Stimulated activated CD4-positive, alpha-beta T cell treated with anti-CD3 and anti-CD28 coated beads, Interleukin-12 subunit alpha, Interleukin-12 subunit beta, amount 100 ng/mL, for 24 hours (primary cell): ENCODE measurements around the gene GIGYF2.

ENCODE experiments used
- DNase-seq, 2 experiments: peaks; one replicate each; pipeline ENCODE4 v3.0.0-alpha.2; 2020; ENCODE audit warnings: low read depth in 2 of 2

GIGYF2 gene

DNA sequence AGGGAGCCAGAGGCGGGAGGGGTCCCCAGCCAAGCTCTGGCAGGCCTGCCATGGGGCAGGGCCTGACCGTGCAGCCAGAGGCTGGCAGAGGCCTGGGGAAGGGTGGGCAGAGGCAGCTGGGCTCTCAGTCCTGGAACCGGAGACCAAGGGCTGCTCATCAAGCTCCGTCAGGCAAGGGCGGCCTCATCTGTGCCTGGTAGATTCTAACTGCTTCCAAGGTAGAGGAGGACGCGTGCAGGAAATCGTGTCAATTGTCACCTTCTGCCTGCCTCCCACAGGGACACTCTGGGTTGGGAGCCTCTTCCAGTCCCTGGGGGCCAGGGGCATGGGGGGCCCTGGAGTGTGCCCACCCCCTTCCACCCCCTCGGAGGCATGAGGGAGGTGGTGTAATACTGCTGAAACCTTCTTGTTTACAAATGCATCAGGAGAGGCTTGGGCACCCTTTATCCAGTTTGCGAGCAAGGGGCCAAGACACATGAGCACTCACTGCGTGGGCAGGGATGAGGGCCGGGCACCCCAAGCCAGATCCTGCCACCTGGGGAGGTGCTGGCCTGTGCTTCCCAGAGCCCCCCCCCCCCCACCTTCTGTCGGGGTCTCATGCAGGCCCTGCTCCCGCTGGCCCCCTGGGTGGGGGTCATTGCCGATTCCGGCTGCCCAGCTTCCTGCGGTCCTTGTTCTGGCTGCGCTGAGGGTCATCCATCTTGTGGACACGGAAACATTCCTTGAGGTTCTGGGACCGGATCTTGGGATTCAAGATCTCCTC is 181.9 kb downstream of the GIGYF2 start:
- no peak for DNase-seq

DNA sequence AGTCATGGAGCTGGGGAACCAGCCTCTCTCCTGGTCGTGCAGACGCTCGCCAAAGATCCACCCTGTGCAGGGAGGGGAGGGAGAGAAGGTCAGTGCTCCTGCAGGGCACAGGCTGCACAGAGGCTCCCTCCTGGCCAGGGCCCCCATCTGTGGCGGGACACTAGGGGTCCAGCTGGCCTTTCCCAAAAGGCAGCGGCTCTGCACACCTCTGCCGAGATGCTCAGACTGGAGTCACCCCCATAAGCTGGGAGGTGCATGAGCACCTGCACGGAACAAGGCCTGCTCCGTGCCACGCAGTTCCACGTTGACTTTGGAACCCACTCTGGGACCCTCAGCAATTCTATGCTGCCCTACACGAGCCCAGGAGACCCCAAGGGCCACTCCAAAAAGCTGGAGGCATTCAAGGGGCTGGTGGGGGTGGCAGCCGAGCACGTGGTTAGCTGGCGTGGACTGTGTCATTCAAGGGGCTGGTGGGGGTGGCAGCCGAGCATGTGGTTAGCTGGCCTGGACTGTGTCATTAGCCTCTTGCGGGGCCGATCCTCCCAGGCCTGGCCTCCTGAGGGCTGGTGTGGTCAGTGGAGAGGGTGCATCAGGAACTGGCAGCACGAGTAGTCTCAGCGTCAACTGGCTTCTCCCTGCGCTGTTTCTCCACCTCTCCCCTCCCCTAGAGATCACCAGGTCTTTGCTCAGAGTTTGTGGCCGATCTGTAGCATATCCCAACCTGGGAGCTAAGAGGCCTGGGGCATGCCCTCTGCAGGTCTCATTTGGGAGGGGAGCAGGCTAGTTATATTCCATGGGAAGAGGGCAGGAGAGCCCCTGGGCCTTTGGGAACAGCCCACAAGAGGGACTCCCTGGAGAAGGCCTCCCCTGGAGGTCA is 182.7 kb downstream of the GIGYF2 start:
- no peak for DNase-seq

DNA sequence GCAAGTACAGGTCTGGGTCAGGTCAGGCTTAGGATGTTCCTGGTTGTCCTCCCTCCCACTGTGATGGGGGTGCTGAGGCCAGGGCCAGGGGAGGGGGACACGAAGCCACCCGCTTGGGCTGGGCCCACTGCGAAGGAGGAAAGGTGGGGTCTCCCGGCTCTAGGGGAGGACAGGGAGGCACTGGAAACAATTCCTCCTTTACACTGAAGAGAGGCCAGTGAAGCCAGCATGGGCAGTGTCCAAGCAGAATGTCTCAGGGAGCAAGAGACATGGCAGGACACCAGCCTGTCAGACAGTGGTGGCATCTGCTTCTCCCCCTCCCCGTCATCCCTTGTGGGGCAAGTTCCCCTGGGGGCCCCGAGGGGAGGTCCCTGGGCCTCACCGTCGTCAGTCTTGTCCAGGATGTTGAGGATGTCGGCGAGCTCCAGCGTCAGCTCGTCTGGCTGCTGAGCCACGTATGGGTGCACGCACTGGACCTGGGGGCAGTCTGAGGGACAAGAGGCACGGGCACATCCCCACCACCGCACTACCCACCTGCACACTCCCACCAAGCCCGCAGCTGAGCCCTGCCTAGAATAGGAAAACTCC is 183.7 kb downstream of the GIGYF2 start:
- DNase-seq, result no peak

DNA sequence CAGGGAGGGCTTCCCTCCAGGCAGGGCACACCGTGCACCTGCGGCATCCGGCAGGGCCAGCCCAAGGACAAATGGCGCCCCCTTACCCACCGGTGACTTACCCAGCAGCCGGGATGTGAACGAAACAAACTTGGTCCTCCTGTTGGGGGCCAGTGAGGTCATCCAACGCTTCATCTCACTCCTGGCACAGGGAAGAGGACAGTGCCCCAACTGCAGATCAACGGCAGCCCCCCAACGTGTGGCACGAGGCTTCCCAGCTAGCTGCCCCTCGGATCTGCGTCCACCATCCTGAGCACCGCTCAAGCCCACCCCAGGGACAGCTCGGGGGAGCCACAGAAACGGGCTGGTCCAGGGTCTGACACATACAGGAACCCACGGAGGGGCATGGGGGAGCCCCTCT is 185.0 kb downstream of the GIGYF2 start:
- DNase-seq, result no peak

DNA sequence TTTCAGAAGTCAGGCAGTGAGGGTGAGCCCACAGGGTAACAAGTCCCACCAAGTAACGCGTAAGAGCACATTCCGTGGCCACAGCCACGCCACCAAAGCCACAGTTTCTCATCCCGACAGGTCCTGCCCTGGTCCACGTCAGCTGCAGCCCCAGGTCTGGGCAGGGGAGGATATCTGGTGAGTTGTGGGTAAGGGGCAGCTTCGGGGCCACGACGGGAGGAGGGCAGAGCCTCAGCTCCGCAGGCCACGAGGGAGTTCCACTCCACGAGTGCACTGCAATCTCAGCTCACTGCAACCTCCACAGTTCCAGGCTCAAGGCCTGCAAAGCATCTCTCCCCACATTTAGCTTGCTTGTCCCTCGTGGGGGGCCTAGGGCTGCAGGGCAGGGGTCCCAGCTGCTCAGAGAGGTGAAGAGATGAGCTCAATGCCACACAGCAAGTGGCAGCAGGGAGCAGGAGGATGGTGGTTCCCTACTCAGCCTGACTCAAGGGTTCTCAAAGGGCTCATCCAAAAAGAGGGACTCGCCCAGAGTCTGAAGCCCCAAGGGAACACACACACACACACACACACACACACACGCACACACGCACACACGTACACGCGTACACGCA is 185.5 kb downstream of the GIGYF2 start:
- no peak for DNase-seq

DNA sequence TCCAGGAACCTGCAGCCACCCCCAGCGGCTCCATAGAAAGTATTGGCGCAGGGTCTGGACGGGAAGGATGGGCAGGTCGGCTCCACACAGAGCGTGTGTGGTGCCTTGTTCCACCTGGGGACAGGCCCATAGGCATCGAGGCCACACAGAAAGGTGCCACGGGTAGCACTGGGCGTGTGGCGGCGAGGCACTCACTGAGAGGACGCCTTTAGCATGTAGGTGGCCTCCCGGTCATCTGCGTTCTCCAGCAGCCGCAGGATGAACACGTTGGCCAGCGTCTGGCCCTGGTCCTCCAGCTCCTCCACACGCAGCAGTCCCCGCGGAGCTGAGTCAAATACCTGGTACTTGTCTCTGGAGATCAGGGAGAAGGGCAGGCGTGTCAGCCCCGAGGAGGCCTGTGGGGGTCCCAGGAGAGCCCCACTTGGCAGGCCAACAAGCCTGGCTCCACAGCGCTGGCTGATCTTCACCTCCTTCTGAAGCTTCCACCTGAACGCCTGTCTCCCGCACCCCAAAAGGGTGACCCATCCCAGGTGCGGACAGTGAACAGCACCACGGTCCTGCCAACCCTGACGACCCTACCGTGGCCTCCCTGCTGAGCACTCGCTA is 186.1 kb downstream of the GIGYF2 start:
- no peak for DNase-seq

DNA sequence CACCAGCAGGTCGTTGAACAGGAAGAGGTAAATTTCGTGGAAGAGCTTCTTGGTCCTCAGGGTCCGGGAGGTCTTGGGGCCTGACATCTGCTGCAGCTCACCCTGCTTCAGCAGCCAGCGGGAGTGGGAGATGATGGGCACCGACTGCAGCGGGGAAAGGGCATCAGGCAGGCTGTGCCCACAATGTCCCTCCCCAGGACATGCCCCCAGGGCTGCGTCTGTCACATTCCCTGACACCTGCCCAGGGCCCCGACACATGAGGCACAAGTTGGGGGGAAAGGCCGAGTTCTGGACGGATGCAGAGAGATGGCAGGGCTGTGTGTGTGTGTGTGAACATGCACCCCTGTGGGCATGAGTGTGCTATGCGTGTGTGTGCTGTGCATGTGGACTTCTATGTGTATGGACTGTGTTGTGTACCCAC is 186.9 kb downstream of the GIGYF2 start:
- no peak for DNase-seq

DNA sequence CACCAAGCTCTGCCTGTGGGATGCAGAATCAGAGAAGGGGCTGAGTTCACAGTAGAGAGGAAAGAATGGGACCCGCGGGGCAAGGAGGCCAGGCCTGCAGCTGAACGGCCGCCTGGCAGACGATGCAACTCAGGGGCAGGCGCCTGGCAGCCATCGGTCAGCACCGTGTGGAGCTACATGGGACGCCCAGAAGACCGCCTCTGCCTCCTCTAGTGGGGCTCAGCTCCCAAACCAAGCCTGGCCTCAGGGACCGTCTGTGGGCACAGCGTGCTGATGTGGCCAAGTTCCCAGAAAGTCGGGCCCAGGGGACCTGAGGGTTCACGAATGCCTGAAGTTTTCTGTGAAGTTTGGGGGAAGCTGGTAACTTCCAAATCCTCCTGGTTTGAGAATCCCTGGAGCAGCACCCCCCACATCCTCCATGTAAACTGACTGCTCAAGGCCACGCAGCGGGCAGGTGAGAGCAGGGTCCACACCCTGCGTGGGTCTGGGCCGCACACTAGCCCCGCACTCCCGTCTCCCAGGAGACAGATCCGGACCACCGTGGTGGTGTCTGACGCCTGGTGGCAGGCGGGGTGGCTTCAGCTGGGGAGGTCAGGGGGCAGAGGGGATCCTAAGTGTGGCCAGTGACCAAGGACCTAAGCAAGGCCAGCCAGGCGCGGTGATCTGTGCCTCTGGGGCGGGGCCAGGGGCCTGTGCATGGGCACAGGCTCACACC is 187.6 kb downstream of the GIGYF2 start:
- DNase-seq, result no peak

DNA sequence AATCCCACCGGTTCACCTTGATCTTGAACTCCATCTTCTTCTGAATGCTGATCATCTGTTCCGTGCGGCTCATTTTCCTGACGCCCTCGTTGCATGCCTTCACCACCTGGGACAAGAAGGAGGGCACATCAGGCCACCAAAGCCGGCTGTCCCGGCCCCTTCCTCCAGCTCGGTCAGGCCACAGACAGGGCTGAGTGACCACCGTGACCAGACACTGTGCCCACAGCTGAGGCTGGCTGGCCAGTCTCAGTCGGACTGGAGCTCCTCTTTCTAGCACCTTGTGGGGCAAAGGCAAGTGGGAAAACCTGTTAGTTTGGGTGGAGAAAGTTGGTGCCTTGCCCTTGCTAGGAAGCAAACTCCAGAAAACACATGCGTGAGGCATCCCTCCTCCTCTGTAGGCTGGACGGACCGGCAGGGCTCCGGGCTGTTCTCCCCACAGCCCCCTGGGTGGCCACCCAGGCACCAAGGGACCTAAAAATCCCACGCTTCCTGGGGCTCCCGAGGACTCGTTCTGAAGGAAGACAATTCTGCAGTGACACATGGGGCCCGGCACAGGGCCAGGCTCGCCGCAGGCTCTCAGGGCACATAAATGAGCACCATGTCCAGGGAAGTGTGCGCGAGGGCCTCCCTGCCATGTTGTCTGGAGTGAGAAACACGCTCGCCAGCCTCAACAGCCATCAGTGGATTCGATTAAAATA is 188.3 kb downstream of the GIGYF2 start:
- no peak for DNase-seq

DNA sequence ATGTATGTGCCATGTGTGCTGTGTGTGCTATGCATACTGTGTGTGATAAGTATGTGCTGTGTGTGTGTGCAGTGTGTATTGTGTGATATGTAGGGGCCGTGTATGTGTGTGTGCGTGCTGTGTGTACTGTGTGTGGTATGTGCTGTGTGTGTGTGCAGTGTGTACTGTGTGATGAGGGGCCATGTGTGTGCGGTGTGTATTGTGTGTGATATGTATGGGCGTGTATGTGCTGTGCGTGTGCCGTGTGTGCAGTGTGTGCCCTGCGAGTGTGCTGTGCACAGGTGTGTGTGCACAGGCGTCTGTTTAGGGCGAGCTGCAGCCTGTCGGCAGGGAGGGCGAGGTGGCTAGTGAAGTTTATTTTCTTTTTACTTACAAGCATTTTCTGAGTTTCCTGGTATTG is 189.0 kb downstream of the GIGYF2 start:
- no peak for DNase-seq

DNA sequence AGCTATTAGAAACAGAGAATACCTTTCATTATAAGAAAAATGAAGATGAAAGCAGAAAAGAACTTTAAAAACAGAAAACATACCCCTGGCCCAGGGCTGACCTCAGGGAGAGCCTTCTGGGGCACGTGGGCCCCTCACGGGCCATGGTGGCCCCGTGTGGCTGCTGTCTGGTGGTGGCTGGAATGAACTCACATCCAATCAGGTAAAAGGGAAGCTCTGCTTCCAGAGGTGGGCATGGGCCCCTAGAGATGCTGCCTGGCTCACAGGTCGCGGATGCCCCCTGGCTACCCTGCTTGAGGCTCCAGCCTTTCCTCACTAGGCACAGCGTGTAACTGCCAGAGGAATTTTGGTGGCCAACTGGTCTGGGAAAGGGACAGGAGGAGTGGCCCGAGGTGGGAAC is 189.5 kb downstream of the GIGYF2 start:
- no peak for DNase-seq

DNA sequence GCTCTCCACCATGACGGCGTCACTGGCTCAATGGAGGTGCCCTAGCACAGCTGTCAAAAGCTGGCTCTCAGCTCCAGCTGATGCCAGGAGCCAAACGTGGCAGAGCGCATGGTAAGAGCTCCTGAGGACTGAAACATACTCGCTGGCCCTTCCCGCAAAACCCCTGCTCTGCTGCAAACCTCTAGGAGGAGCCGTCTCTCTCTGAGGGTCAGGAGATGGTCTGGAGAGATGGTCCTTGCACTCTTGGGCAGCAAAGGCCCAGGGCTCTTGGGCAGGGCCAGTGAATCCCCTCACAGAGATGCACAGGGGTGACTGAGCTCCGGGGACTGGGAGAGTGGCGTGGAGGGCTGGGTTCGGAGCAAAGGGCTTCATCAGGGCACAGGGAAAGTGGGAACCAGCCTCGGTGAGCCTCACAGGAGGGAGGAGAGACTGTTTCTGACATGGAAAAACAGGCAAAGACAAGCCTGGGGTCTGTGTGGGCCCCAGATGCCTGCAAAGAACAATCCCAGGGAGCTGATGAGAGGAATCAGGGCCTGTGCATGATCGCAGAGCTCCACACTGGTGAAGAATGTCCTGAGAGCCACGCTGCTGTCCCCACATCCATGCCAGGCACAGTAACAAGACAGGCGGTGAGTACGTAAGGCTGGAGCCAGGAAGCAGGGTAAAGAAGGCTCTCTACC is 190.2 kb downstream of the GIGYF2 start:
- no peak for DNase-seq

DNA sequence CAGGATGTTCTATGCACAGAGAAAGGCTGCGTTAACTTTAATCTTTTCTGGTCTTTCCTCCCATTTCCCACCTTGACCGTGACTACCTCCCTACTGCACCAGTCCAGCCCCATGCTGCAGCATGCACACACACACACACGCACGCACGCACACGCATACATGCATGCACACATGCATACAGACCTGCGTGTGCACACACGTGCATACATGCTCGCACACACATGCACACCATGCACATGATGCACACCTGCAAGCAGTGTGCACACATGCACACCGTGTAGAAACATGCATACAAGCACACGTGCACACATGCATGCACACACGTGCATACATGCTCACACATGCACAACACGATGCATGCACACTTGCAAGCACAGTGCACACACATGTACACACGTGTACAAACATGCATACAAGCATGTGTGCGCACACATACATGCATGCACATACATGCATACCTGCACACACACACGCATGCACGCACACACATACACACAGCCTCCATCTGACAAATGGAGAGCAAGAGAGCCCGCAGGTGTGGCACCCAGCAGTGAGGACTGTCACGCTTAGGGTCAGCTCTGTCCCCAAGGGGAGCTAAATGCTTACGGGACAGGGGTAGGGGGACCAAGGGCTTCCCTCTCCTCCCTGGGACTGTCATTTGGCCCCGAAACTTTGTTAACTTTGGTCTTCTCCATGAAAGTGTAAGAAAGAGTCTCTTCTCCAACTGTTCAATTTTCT is 191.1 kb downstream of the GIGYF2 start:
- no peak for DNase-seq

DNA sequence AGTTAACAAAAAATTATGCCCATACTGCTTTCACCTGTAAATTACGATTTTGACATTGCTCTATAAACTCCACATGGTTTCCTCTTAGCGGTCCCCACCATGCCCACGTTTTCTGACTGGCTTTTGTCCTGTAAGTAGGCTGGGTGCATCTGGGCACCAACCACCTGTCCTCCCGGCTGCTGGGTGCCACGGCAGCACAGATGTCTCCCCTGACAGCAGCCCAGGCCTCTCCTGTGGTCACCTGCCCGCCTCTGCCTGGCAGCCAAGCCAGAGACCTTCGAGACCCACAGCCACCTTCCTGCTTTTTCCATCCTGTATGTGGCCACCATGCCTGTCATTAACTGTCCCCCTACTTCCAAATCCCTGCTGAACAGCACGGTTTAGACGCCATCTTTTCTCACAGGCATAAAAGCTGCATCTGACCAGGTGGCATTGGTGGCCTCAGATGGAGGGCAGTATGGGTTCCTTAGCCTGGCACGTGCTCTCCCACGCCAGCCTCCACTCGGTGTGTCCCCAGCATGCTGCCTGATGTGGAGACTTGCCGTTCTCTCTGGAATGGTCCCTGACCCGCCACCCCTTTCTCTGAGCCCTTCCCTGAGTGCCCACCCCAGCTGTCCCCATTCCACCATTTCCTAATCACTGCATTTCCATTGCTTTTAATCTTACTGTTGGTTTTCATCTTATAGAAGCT is 191.9 kb downstream of the GIGYF2 start:
- DNase-seq, result no peak

DNA sequence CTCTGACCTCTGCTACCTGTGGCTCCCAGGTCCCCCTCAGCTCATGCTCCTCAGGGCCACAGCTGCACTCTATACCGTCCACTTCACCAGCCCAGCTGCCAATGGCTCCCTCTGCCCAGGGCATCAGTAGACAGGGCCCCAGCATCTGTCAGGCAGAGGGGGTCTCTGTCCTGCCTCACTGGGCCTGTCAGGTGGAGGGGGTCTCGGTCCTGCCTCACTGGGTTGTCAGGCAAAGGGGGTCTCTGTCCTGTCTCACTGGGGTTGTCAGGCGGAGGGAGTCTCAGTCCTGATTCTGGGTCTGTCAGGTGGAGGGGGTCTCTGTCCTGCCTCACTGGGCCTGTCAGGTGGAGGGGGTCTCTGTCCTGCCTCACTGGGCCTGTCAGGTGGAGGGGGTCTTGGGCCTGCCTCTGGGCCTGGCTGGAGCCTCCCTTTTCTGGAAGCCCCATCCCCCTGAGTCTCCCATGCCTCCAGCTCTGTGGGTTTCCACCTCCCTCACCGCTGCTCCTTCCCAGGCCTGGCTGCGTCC is 192.8 kb downstream of the GIGYF2 start:
- DNase-seq, result no peak

DNA sequence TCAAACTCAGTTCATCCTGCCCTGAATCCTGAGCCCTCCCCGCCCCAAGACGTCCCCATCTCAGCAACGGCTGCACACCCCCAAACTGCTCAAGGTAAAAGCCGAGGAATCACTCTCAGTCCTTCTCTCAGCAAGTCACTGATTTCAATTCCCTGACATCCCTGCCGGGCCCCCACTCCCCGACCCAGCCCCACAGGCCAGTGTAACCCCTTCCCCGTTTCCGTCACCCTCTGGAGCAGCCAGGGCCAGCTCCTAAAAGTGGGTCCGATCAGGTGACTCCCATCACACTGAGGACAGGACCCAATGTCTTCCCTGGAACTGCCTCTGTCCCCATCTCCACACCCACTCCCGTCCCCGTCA is 193.4 kb downstream of the GIGYF2 start:
- DNase-seq, result no peak

DNA sequence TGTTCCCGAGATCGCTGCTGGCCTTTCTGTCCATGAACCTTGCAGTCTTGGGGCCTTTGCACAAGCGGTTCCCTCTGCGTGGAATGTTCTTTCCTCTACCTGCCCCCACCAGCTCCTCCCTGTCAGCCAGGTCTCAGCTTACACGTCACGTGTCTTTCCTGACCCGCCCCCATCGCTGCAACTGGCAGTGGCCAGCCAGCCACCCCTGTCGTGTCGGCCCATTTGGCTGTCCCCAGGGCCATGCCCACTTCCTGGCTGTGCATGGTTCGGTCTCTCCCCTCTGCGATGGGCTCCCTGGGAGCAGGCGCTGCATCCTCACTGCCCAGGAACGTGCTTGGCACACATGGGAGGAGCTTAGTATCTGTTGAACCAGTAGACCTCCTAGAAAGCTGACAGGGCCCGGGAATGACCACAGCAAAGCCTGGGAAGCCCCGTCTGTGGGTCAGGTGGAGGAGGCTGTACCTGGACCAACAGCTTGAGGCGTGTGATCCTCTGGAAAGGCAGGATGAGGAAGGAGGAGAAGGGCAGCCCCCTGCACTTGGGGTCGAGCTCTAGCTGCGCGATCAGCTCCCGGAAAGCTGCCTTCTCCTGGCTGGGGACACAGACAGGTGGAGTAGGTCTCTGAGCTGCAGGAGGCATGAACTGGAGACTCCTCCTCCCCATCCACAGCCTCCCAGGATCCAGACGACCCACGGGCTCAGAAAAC is 193.9 kb downstream of the GIGYF2 start:
- no peak for DNase-seq

DNA sequence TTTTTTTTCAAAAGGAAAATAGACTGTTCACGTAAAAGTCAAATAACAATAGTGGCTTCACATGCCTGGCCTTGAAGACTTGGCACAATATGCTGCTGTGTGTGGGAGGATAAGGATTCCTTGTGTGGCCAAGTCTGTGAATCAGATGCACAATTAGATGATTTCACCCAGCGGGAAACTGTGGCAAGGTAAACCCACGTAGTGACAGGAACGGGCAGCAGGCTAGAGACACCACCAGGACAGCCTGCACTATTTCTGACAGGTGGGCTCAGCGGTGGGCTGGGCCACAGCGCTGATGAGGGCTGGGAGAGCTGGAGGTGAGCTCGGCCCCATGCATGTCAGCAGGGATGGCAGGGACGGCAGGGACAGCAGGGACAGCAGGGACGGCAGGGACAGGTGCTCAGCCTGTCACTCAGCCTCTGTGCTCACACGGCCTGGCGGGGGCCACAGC is 194.5 kb downstream of the GIGYF2 start:
- DNase-seq, result no peak
